Adrenal gland (tissue), 12 donors: Measurements from ENCODE around the gene FBLIM1. TPM values are rescaled to one million over a fixed set of nuclear protein-coding genes. Genes with fewer than 3 reads are reported as not detected.

Experiments
- DNase-seq, 7 donors: peaks; one replicate each; pipeline ENCODE4 v3.0.0-alpha.2; 2019 to 2020
- H3K27ac ChIP-seq, 5 donors: fragments of 200-600 bp; sonication (generic) in 4 of 5; 1 replicate in 3 of 5; 2 replicates in 2 of 5; pipeline versions ENCODE4 v1.5.1 to v1.8.0; 2016 to 2020; ENCODE audit warnings: mild to moderate bottlenecking in 1 of 5
- H3K27me3 ChIP-seq: fragments of 200-600 bp; 2 replicates; pipeline ENCODE4 v1.8.0; 2021
- H3K36me3 ChIP-seq, 2 donors: fragments of 200-600 bp; replicated peaks in 1 of 2; 1 replicate in 1 of 2; 2 replicates in 1 of 2; pipeline versions ENCODE4 v1.5.1 to v1.8.0; 2018 to 2022
- H3K4me1 ChIP-seq, 2 donors: fragments of 200-600 bp; replicated peaks in 1 of 2; 1 replicate in 1 of 2; 2 replicates in 1 of 2; pipeline versions ENCODE4 v1.5.1 to v1.8.0; 2018 to 2021
- H3K4me3 ChIP-seq, 4 donors: fragments of 200-600 bp; sonication (generic) in 3 of 4; one replicate each; pipeline ENCODE4 v1.5.1; 2016 to 2018
- H3K9me3 ChIP-seq, 3 donors: fragments of 200-600 bp; sonication (generic) in 1 of 3; replicated peaks in 1 of 3; 1 replicate in 2 of 3; 2 replicates in 1 of 3; pipeline versions ENCODE4 v1.5.1 to v1.8.0; 2016 to 2021
- CTCF ChIP-seq, 6 experiments: fragments of 450-650 bp in 4 of 6; fragments of 200-600 bp in 2 of 6; sonication (generic) in 1 of 6; IDR thresholded peaks; 1 replicate in 5 of 6; 2 replicates in 1 of 6; pipeline versions ENCODE4 v1.5.1 to v1.8.0; 2016 to 2021; ENCODE audit warnings: antibody characterized with exemption in 6 of 6, mild to moderate bottlenecking in 2 of 6, moderate library complexity in 1 of 6
- POLR2A ChIP-seq, 2 donors: fragments of 450-650 bp; IDR thresholded peaks; one replicate each; pipeline ENCODE4 v1.6.1; 2017; ENCODE audit warnings: antibody characterized with exemption in 2 of 2, mild to moderate bottlenecking in 2 of 2, moderate library complexity in 1 of 2
- WGBS, 4 donors: extraction: QIAGEN DNeasy Blood & Tissue Kit in 2 of 4; methylation state at CpG; one replicate each; pipeline versions ENCODE4 v1.1.5 to v1.1.7; 2013 to 2017; 5-methylcytosine and 5-hydroxymethylcytosine counted together
- intact Hi-C, 2 donors: fragments of 100-400 bp; cut with DNase I; formaldehyde crosslinking; loops; one replicate each; pipeline versions ENCODE4 v1.14.1 to v1.15.0; 2022 to 2023
- polyA plus RNA-seq, 3 donors: library from polyadenylated mRNA; stranded (reverse); fragments of 200-250 nt in 2 of 3; fragments of 350-450 nt in 1 of 3; fragmentation: Illumina TruSeq in 1 of 3; extraction: RNeasy Lipid Tissue Mini Kit (QIAGEN cat#74804) in 1 of 3; gene quantifications; one replicate each; pipeline ENCODE4 v1.2.3, GENCODE V29; 2013 to 2014
- total RNA-seq, 9 donors: library from RNA; depleted of rRNA in 4 of 9; stranded (reverse); fragments of >200 nt in 4 of 9; fragments of 120-200 nt in 1 of 9; fragmentation: NEBNext Ultra II Directional in 1 of 9; extraction: Animal tissue kit (Norgen Biotek cat#: 25700) in 1 of 9; gene quantifications; one replicate each; pipeline versions ENCODE4 v1.1.0 to v1.2.4, GENCODE V29; 2013 to 2023
- donor health status: healthy with polysubstance abuse.
- donor health status: Bipolar disorder and iron deficiency.
- donor health status: DM: yes; HTN: yes; CAD: no.
- donor health status: DM: no; HTN: no; CAD: no.
- donor health status: DM: no; HTN: no; CAD: no.
- donor health status: DM: yes; HTN: yes; CAD: no.

Gene FBLIM1
- total and polyA plus RNA-seq, 12 donors: 4.0 to 103 (median 44.4) TPM

- no peaks in the 10 kb centered on the region for H3K9me3 ChIP-seq
- intact Hi-C loops: no loop called here
- TF ChIP-seq POLR2A (IDR thresholded peaks at IDR 0.05) (no peak), CTCF (IDR thresholded peaks at IDR 0.05) (no peak)
- H3K36me3 ChIP-seq: peaks cover 0 to 9% of the 10 kb centered on the region in 2 donors
- DNase-seq: no peak
- no peak overlapping the region for H3K4me3 ChIP-seq
- whole genome bisulfite sequencing, 4 donors: 88 to 93% (median 90%) methylated on average over 6 to 10 of the region's 10 CpGs
- no peaks in the 10 kb centered on the region for H3K4me1 ChIP-seq
- peak overlapping the region in 1 of 5 donors; percentile 20 for H3K27ac ChIP-seq
- H3K27me3 ChIP-seq: no peaks in the 10 kb centered on the region
These were observed 28.0 kb downstream of the FBLIM1 start for GRCh38 chr1:15786581-15786980.

GRCh38 chr1:15788624-15789301 lies 30.2 kb downstream of the FBLIM1 start:
- no peak for DNase-seq
- TF ChIP-seq CTCF (IDR thresholded peaks at IDR 0.05): no peak
- no peak for TF ChIP-seq POLR2A (IDR thresholded peaks at IDR 0.05)
- intact Hi-C loops: no loop called here
- H3K4me3 ChIP-seq: no peak overlapping the region
- H3K4me1 ChIP-seq: no peaks in the 10 kb centered on the region
- no peaks in the 10 kb centered on the region for H3K9me3 ChIP-seq
- H3K36me3 ChIP-seq: peaks cover 0 to 9% of the 10 kb centered on the region in 2 donors
- peak overlapping the region in 1 of 5 donors; percentile 27 for H3K27ac ChIP-seq
- WGBS, 4 donors: 62 to 76% (median 66%) methylated on average over 12 to 13 of the region's 13 CpGs
- no peaks in the 10 kb centered on the region for H3K27me3 ChIP-seq

GRCh38 chr1:15796086-15796462 lies 37.5 kb downstream of the FBLIM1 start:
- peak overlapping the region; percentile 44 to 87 (median 75) for H3K27ac ChIP-seq
- no peaks in the 10 kb centered on the region for H3K9me3 ChIP-seq
- H3K27me3 ChIP-seq: no peaks in the 10 kb centered on the region
- H3K4me3 ChIP-seq: no peak overlapping the region
- intact Hi-C loops: no loop called here
- DNase-seq: no peak
- WGBS, 4 donors: 94 to 97% (median 95%) methylated on average over 2 of the region's 2 CpGs
- H3K36me3 ChIP-seq: no peaks in the 10 kb centered on the region
- TF ChIP-seq CTCF (IDR thresholded peaks at IDR 0.05) (no peak), POLR2A (IDR thresholded peaks at IDR 0.05) (no peak)
- peaks cover 31 to 37% of the 10 kb centered on the region in 2 donors for H3K4me1 ChIP-seq

- Histone ChIP-seq H3K4me3 (no peak overlapping the region), H3K4me1 (peaks cover 31 to 37% of the 10 kb centered on the region in 2 donors), H3K36me3 (no peaks in the 10 kb centered on the region), H3K9me3 (no peaks in the 10 kb centered on the region), H3K27me3 (no peaks in the 10 kb centered on the region), H3K27ac (peak overlapping the region in 2 of 5 donors; percentile 75 to 85)
- WGBS, 4 donors: 72 to 80% (median 75%) methylated on average over 10 to 14 of the region's 14 CpGs
- intact Hi-C loops: no loop called here
- peak in 3 of 7 donors; percentile 46 to 55 (median 48) for DNase-seq
- TF ChIP-seq POLR2A (IDR thresholded peaks at IDR 0.05) (no peak), CTCF (IDR thresholded peaks at IDR 0.05) (no peak)
These were observed 39.2 kb downstream of the FBLIM1 start for GRCh38 chr1:15797614-15798390.
